IMR-90 (cell line): ENCODE data around the gene OSCP1. TPM values are rescaled to one million over a fixed set of nuclear protein-coding genes. Genes with fewer than 3 reads are reported as not detected.
"Not testable (repeated sequence)": the region's sequence is repeated elsewhere in the genome, so short reads cannot be mapped to it uniquely, and the experiment has no call there.

Experiments used
- ATAC-seq: fragments of 200-7000 bp; cut with Tn5 transposase; 2 replicates; pipeline ENCODE4 v1.9.1; 2020; ENCODE audit warnings: low read depth, mild to moderate bottlenecking, moderate library complexity
- BruUV-seq: library from RNA; stranded (reverse); fragments of 400-500 nt; replicated peaks from 2 replicates; lab custom pipeline; 2021; lab: Mats Ljungman, UMichigan
- CTCF ChIA-PET: fragments of 300-600 bp; formaldehyde crosslinking; extraction: SDS; loops from one replicate; lab custom pipeline; 2021; ENCODE audit warnings: antibody characterized with exemption; lab: Yijun Ruan, JAX
- POLR2A ChIA-PET: fragments of 300-600 bp; sonication (Branson Sonifier 250); formaldehyde crosslinking; loops from one replicate; lab custom pipeline; 2022; ENCODE audit warnings: antibody characterized with exemption; ENCODE audit not compliant: unreplicated experiment; lab: Charles Lee
- DNase-seq: peaks from one replicate; pipeline ENCODE4 v3.0.0; 2013
- H2AFZ ChIP-seq: replicated peaks from 2 replicates; pipeline ENCODE3; 2013; ENCODE audit warnings: low read length, mild to moderate bottlenecking; ENCODE audit not compliant: poor library complexity
- H2AK5ac ChIP-seq: 2 replicates; pipeline ENCODE4 v1.6.1; 2013; ENCODE audit warnings: low read depth, low read length, inconsistent platforms
- H2AK9ac ChIP-seq: replicated peaks from 2 replicates; pipeline ENCODE3; 2013; ENCODE audit warnings: mild to moderate bottlenecking, low read depth, low read length, moderate library complexity; ENCODE audit not compliant: poor library complexity
- H2BK120ac ChIP-seq: 2 replicates; pipeline ENCODE4 v1.6.1; 2013; ENCODE audit warnings: low read depth, low read length, inconsistent platforms
- H2BK15ac ChIP-seq: 3 replicates; pipeline ENCODE4 v1.6.1; 2013; ENCODE audit warnings: low read depth, low read length, inconsistent platforms
- H2BK20ac ChIP-seq: 2 replicates; pipeline ENCODE4 v1.6.1; 2013; ENCODE audit warnings: low read depth, mild to moderate bottlenecking, inconsistent platforms, low read length, moderate library complexity
- H2BK5ac ChIP-seq: 2 replicates; pipeline ENCODE4 v1.6.1; 2013; ENCODE audit warnings: mild to moderate bottlenecking, low read depth, low read length, inconsistent platforms; ENCODE audit not compliant: poor library complexity, severe bottlenecking
- H3K14ac ChIP-seq: replicated peaks from 2 replicates; pipeline ENCODE4 v1.6.1; 2013; ENCODE audit warnings: low read depth, low read length, inconsistent platforms
- H3K18ac ChIP-seq: 2 replicates; pipeline ENCODE4 v1.6.1; 2013; ENCODE audit warnings: low read depth, low read length, control low read depth
- H3K23ac ChIP-seq: 2 replicates; pipeline ENCODE4 v1.6.1; 2013; ENCODE audit warnings: low read depth, low read length, inconsistent platforms
- H3K27ac ChIP-seq: 2 replicates; pipeline ENCODE4 v1.5.1; 2013; ENCODE audit warnings: mild to moderate bottlenecking, control low read depth, low read length; ENCODE audit not compliant: insufficient read depth
- H3K27me3 ChIP-seq: 2 replicates; pipeline ENCODE4 v1.6.1; 2013; ENCODE audit warnings: low read length; ENCODE audit not compliant: control insufficient read depth, insufficient read depth
- H3K36me3 ChIP-seq: 2 replicates; pipeline ENCODE4 v1.6.1; 2013; ENCODE audit warnings: low read length, mixed read lengths; ENCODE audit not compliant: control insufficient read depth, insufficient read depth
- H3K4ac ChIP-seq: 2 replicates; pipeline ENCODE4 v1.6.1; 2013; ENCODE audit warnings: low read depth, low read length, inconsistent platforms
- H3K4me1 ChIP-seq: 2 replicates; pipeline ENCODE4 v1.6.1; 2013; ENCODE audit warnings: low read length, mixed read lengths; ENCODE audit not compliant: control insufficient read depth, insufficient read depth
- H3K4me2 ChIP-seq: 2 replicates; pipeline ENCODE4 v1.6.1; 2013; ENCODE audit warnings: low read depth, mild to moderate bottlenecking, control low read depth, low read length, moderate library complexity
- H3K4me3 ChIP-seq: 2 replicates; pipeline ENCODE4 v1.5.1; 2013; ENCODE audit warnings: low read depth, mild to moderate bottlenecking, control low read depth, low read length, moderate library complexity; ENCODE audit not compliant: insufficient read depth
- H3K56ac ChIP-seq: 2 replicates; pipeline ENCODE4 v1.6.1; 2013; ENCODE audit warnings: low read length, inconsistent platforms; ENCODE audit not compliant: insufficient read depth; ENCODE audit errors: extremely low read depth
- H3K79me1 ChIP-seq, 2 experiments: 2 replicates each; pipeline ENCODE4 v1.6.1; 2013; ENCODE audit warnings: low read length in 2 of 2, inconsistent platforms in 1 of 2, low read depth in 1 of 2
- H3K9ac ChIP-seq: 2 replicates; pipeline ENCODE4 v1.6.1; 2013; ENCODE audit warnings: low read depth, low read length, control low read depth
- H3K9me1 ChIP-seq: 2 replicates; pipeline ENCODE4 v1.6.1; 2013; ENCODE audit warnings: low read length, inconsistent platforms; ENCODE audit not compliant: insufficient read depth
- H3K9me3 ChIP-seq: 2 replicates; pipeline ENCODE4 v1.6.1; 2013; ENCODE audit warnings: low read length; ENCODE audit not compliant: control insufficient read depth, insufficient read depth
- H4K20me1 ChIP-seq: 2 replicates; pipeline ENCODE4 v1.6.1; 2013; ENCODE audit warnings: low read length, inconsistent platforms; ENCODE audit not compliant: insufficient read depth
- H4K5ac ChIP-seq: 2 replicates; pipeline ENCODE4 v1.6.1; 2013; ENCODE audit warnings: mild to moderate bottlenecking, low read depth, low read length, control low read depth
- H4K8ac ChIP-seq, 2 experiments: 2 replicates each; pipeline ENCODE4 v1.6.1; 2013; ENCODE audit warnings: low read depth in 2 of 2, low read length in 2 of 2, control low read depth in 1 of 2, inconsistent platforms in 1 of 2
- H4K91ac ChIP-seq: 2 replicates; pipeline ENCODE4 v1.6.1; 2013; ENCODE audit warnings: low read depth, low read length, inconsistent platforms; ENCODE audit not compliant: insufficient read depth
- NFE2L2 ChIP-seq: fragments of 150-350 bp; IDR thresholded peaks from 2 replicates; pipeline ENCODE4 v1.6.1; 2016; ENCODE audit warnings: low read depth, mild to moderate bottlenecking, low read length
- RAD21 ChIP-seq: IDR thresholded peaks from 2 replicates; pipeline ENCODE4 v1.6.1; 2012; ENCODE audit warnings: low read length, improper control_type of control experiment
- RFX5 ChIP-seq: IDR thresholded peaks from 2 replicates; pipeline ENCODE4 v1.8.0; 2012; ENCODE audit warnings: low read depth, mild to moderate bottlenecking, low read length, moderate library complexity
- WGBS, 2 experiments: methylation state at CpG; one replicate each; pipeline versions ENCODE4 v1.1.5 to v1.1.7; 2013; ENCODE audit warnings: missing lambda C conversion rate in 2 of 2; ENCODE audit not compliant: insufficient read length in 1 of 2; ENCODE audit errors: extremely low coverage in 2 of 2; 5-methylcytosine and 5-hydroxymethylcytosine counted together
- dilution Hi-C: fragments of 300-500 bp; cut with HindIII; formaldehyde crosslinking; loops from one replicate; pipeline ENCODE4 v1.14.3; 2018; ENCODE audit warnings: low sequenced_read_pairs; ENCODE audit not compliant: unreplicated experiment
- in situ Hi-C: fragments of 300-500 bp; cut with MboI; formaldehyde crosslinking; loops from 3 replicates; pipeline ENCODE4 v1.14.3; 2019; ENCODE audit warnings: low sequenced_read_pairs, inconsistent platforms, mixed read lengths
- intact Hi-C: fragments of 100-400 bp; cut with micrococcal nuclease; formaldehyde crosslinking; loops from 2 replicates; pipeline ENCODE4 v1.10.0; 2022
- polyA plus RNA-seq, 3 experiments: library from polyadenylated mRNA; depleted of rRNA; stranded (reverse); fragments of >200 nt; gene quantifications; 2 replicates each; pipeline ENCODE4 v1.2.3, GENCODE V29; 2012; ENCODE audit warnings: low replicate concordance in 1 of 3
- total RNA-seq: library from RNA; depleted of rRNA; stranded (reverse); fragments of >200 nt; gene quantifications from 2 replicates; pipeline ENCODE4 v1.2.3, GENCODE V29; 2012
- TF ChIP-seq, protein P1 (sequence below): fragments of 150-350 bp; IDR thresholded peaks from 2 replicates; pipeline ENCODE4 v1.6.1; 2017; ENCODE audit warnings: mild to moderate bottlenecking, antibody characterized with exemption, low read length, low read depth

The OSCP1 gene
- total and polyA plus RNA-seq, 2 of the 4 experiments (the other 2 are of a cell fraction) = 7.8 to 11.8 TPM

GRCh38 chr1:36479505-36480051 lies 29.3 kb upstream of the OSCP1 start:
- Histone ChIP-seq H4K91ac (no peak overlapping the region), H4K8ac (no peak overlapping the region), H3K4me1 (no peaks in the 10 kb centered on the region), H3K18ac (no peak overlapping the region), H3K14ac (no peak overlapping the region), H3K4ac (no peak overlapping the region), H2AK5ac (no peak overlapping the region), H3K23ac (no peak overlapping the region), H3K27ac (no peak overlapping the region), H3K9me3 (no peaks in the 10 kb centered on the region), H3K9me1 (no peaks in the 10 kb centered on the region), H3K9ac (no peak overlapping the region), H2AFZ (no peak overlapping the region), H4K5ac (no peak overlapping the region), H3K79me1 (no peaks in the 10 kb centered on the region), H2BK15ac (no peak overlapping the region), H3K4me2 (no peak overlapping the region), H3K27me3 (peaks cover 37% of the 10 kb centered on the region), H2BK5ac (no peak overlapping the region), H3K36me3 (no peaks in the 10 kb centered on the region), H4K20me1 (no peaks in the 10 kb centered on the region), H3K56ac (no peak overlapping the region), H3K4me3 (no peak overlapping the region), H2BK20ac (no peak overlapping the region), H2BK120ac (no peak overlapping the region), H2AK9ac (no peak overlapping the region)
- WGBS, 2 experiments = 89% methylated on average over 1 of the region's 2 CpGs; no CpG with 5 or more reads in 1 of the 2 experiments
- POLR2A ChIA-PET = no interaction called here
- no TSS peak for BruUV-seq
- in situ Hi-C loops = no loop called here
- ATAC-seq (no peak), DNase-seq (no peak)
- CTCF ChIA-PET = interaction anchor here (0.7 kb wide), 1 partner anchor 335 kb away, joined by 3 read pairs; no protein-coding TSS in a partner anchor
- intact Hi-C loops = no loop called here
- dilution Hi-C loops = no loop called here
- TF ChIP-seq, protein P1, sequence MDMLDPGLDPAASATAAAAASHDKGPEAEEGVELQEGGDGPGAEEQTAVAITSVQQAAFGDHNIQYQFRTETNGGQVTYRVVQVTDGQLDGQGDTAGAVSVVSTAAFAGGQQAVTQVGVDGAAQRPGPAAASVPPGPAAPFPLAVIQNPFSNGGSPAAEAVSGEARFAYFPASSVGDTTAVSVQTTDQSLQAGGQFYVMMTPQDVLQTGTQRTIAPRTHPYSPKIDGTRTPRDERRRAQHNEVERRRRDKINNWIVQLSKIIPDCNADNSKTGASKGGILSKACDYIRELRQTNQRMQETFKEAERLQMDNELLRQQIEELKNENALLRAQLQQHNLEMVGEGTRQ = no peak
- TF ChIP-seq RFX5 = no peak
- no peak for TF ChIP-seq RAD21
- no peak for TF ChIP-seq NFE2L2

- CTCF ChIA-PET, H4K5ac ChIP-seq, in situ Hi-C loops, H3K23ac ChIP-seq, H3K36me3 ChIP-seq, H3K79me1 ChIP-seq, H3K18ac ChIP-seq, H3K4me3 ChIP-seq, H2BK15ac ChIP-seq, H3K56ac ChIP-seq, H3K9ac ChIP-seq, H3K9me1 ChIP-seq, H2AFZ ChIP-seq, H3K4me1 ChIP-seq, H2AK9ac ChIP-seq, intact Hi-C loops, H4K91ac ChIP-seq, ATAC-seq, H2BK20ac ChIP-seq, H2AK5ac ChIP-seq, H2BK5ac ChIP-seq, BruUV-seq, DNase-seq, H3K4me2 ChIP-seq, H2BK120ac ChIP-seq, H3K27ac ChIP-seq, POLR2A ChIA-PET, H4K20me1 ChIP-seq, H3K14ac ChIP-seq, dilution Hi-C loops, H3K9me3 ChIP-seq, H3K4ac ChIP-seq, H4K8ac ChIP-seq: not testable (repeated sequence)
- 65% methylated on average over 4 of the region's 13 CpGs; no CpG with 5 or more reads in 1 of the 2 experiments for WGBS, 2 experiments
- H3K27me3 ChIP-seq = peaks cover 35% of the 10 kb centered on the region
Observed at GRCh38 chr1:36477615-36478014, 27.4 kb upstream of the OSCP1 start.
